PFSK-1 (cell line): Measurements from ENCODE around the gene GFRA1.

Experiments
- POLR2AphosphoS5 ChIP-seq: IDR thresholded peaks from 2 replicates; pipeline ENCODE4 v1.6.1; 2012; ENCODE audit warnings: low read depth, mild to moderate bottlenecking, control low read depth, low read length, moderate library complexity
- SIN3A ChIP-seq: IDR thresholded peaks from 2 replicates; pipeline ENCODE4 v1.6.1; 2012; ENCODE audit warnings: mild to moderate bottlenecking, low read length, moderate library complexity, borderline replicate concordance; ENCODE audit not compliant: insufficient read depth
- TF ChIP-seq, protein P1 (sequence below), 2 experiments: IDR thresholded peaks; 2 replicates each; pipeline versions ENCODE4 v1.6.1 to v1.8.0; 2011 to 2012; ENCODE audit warnings: low read depth in 2 of 2, low read length in 2 of 2, control low read depth in 1 of 2, inconsistent platforms in 1 of 2, mild to moderate bottlenecking in 1 of 2, moderate library complexity in 1 of 2; ENCODE audit not compliant: insufficient read depth in 1 of 2

DNA sequence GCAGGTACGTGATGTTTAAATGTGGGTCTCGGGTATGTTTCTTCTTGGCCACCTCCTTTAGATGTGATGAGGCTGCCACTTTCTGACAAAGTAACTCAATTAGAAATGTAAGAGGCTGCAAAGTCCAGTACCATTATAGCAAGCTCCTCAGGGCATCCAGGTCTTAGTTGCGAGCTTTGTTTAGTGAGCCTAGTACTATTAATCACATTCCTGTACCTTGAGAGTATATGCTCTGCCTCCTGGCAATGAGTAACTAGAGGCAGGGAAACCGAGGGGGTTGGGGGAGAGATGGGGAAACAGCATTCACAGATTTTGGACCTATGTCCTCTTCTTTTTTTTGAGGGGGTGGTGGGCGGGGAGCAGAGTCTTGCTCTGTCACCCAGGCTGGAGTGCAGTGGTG is 131.8 kb downstream of the GFRA1 start:
- TF ChIP-seq, protein P1, sequence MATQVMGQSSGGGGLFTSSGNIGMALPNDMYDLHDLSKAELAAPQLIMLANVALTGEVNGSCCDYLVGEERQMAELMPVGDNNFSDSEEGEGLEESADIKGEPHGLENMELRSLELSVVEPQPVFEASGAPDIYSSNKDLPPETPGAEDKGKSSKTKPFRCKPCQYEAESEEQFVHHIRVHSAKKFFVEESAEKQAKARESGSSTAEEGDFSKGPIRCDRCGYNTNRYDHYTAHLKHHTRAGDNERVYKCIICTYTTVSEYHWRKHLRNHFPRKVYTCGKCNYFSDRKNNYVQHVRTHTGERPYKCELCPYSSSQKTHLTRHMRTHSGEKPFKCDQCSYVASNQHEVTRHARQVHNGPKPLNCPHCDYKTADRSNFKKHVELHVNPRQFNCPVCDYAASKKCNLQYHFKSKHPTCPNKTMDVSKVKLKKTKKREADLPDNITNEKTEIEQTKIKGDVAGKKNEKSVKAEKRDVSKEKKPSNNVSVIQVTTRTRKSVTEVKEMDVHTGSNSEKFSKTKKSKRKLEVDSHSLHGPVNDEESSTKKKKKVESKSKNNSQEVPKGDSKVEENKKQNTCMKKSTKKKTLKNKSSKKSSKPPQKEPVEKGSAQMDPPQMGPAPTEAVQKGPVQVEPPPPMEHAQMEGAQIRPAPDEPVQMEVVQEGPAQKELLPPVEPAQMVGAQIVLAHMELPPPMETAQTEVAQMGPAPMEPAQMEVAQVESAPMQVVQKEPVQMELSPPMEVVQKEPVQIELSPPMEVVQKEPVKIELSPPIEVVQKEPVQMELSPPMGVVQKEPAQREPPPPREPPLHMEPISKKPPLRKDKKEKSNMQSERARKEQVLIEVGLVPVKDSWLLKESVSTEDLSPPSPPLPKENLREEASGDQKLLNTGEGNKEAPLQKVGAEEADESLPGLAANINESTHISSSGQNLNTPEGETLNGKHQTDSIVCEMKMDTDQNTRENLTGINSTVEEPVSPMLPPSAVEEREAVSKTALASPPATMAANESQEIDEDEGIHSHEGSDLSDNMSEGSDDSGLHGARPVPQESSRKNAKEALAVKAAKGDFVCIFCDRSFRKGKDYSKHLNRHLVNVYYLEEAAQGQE (IDR thresholded peaks at IDR 0.05; ENCODE audit: insufficient read depth in 1 of 2, low read depth in 2 of 2, low read length in 2 of 2), result no peak
- TF ChIP-seq POLR2AphosphoS5 (no peak), SIN3A (no peak)
